DOHH2 (cell line): Measurements from ENCODE around the gene RUFY1.
"Not testable (repeated sequence)": the region's sequence is repeated elsewhere in the genome, so short reads cannot be mapped to it uniquely, and the experiment has no call there.

Experiments
- H3F3A ChIP-seq: fragments of 200-600 bp; sonication (generic), shearing (Covaris generic); 2 replicates; pipeline ENCODE4 v1.6.0; 2016; ENCODE audit warnings: antibody characterized with exemption, mild to moderate bottlenecking; ENCODE audit not compliant: control insufficient read depth, insufficient read depth
- H3K27ac ChIP-seq: fragments of 200-600 bp; sonication (generic); 2 replicates; pipeline ENCODE4 v1.5.1; 2014; ENCODE audit warnings: low read depth, mild to moderate bottlenecking, low read length, moderate library complexity
- H3K27me3 ChIP-seq: fragments of 200-600 bp; sonication (generic); 2 replicates; pipeline ENCODE4 v1.6.1; 2014; ENCODE audit warnings: mild to moderate bottlenecking, low read length, mixed read lengths; ENCODE audit not compliant: control insufficient read depth
- H3K36me3 ChIP-seq: fragments of 200-600 bp; sonication (generic); 2 replicates; pipeline ENCODE4 v1.6.1; 2014; ENCODE audit warnings: mild to moderate bottlenecking, low read length, moderate library complexity, mixed read lengths; ENCODE audit not compliant: control insufficient read depth
- H3K4me1 ChIP-seq: fragments of 200-600 bp; sonication (generic); 2 replicates; pipeline ENCODE4 v1.6.1; 2014; ENCODE audit warnings: mild to moderate bottlenecking, low read length, mixed read lengths; ENCODE audit not compliant: control insufficient read depth
- H3K4me2 ChIP-seq: fragments of 200-600 bp; sonication (generic); 2 replicates; pipeline ENCODE4 v1.6.0; 2014; ENCODE audit warnings: mild to moderate bottlenecking, low read length, moderate library complexity
- H3K4me3 ChIP-seq: fragments of 200-600 bp; sonication (generic); 2 replicates; pipeline ENCODE4 v1.5.1; 2014; ENCODE audit warnings: mild to moderate bottlenecking, low read length, mixed read lengths
- H3K79me2 ChIP-seq: fragments of 200-600 bp; sonication (generic); 2 replicates; pipeline ENCODE4 v1.6.1; 2014; ENCODE audit warnings: mild to moderate bottlenecking, low read length, mixed read lengths; ENCODE audit not compliant: control insufficient read depth
- H3K9me2 ChIP-seq: fragments of 200-600 bp; sonication (generic); replicated peaks from 2 replicates; pipeline ENCODE4 v1.6.1; 2014; ENCODE audit warnings: mild to moderate bottlenecking, low read length, mixed read lengths; ENCODE audit not compliant: control insufficient read depth
- H3K9me3 ChIP-seq: fragments of 200-600 bp; sonication (generic); 2 replicates; pipeline ENCODE4 v1.6.1; 2014; ENCODE audit warnings: antibody characterized with exemption, low read length, mixed read lengths; ENCODE audit not compliant: control insufficient read depth, insufficient read depth
- H4K20me1 ChIP-seq: fragments of 200-600 bp; sonication (generic); 2 replicates; pipeline ENCODE4 v1.6.0; 2014; ENCODE audit warnings: low read depth, mild to moderate bottlenecking, antibody characterized with exemption, low read length, moderate library complexity; ENCODE audit not compliant: control insufficient read depth, insufficient read depth
- EZH2phosphoT487 ChIP-seq: fragments of 200-600 bp; sonication (generic); IDR thresholded peaks from 2 replicates; pipeline ENCODE4 v1.6.1; 2017; ENCODE audit warnings: borderline replicate concordance, mild to moderate bottlenecking, antibody characterized with exemption, low read length, moderate library complexity, mixed read lengths
- TF ChIP-seq, protein P1 (sequence below): fragments of 200-600 bp; sonication (generic); IDR thresholded peaks from one replicate; pipeline ENCODE4 v1.5.1; 2014; ENCODE audit warnings: antibody characterized with exemption, mild to moderate bottlenecking, low read depth, low read length; ENCODE audit not compliant: poor library complexity, severe bottlenecking

RUFY1 gene

GRCh38 chr5:179624841-179625271 is 74.5 kb downstream of the RUFY1 start:
- peaks cover 27% of the 10 kb centered on the region for H4K20me1 ChIP-seq
- H3K36me3 ChIP-seq, result peaks cover 44% of the 10 kb centered on the region
- H3K4me3 ChIP-seq, result peak overlapping the region; percentile 89
- H3F3A ChIP-seq, result peaks cover 27% of the 10 kb centered on the region
- H3K27ac ChIP-seq, result no peak overlapping the region
- peaks cover 48% of the 10 kb centered on the region for H3K79me2 ChIP-seq
- H3K4me1 ChIP-seq, result peaks cover 33% of the 10 kb centered on the region
- H3K9me3 ChIP-seq, result no peaks in the 10 kb centered on the region
- H3K4me2 ChIP-seq, result peak overlapping the region; percentile 100
- no peaks in the 10 kb centered on the region for H3K27me3 ChIP-seq
- TF ChIP-seq EZH2phosphoT487, result no peak
- TF ChIP-seq, protein P1, sequence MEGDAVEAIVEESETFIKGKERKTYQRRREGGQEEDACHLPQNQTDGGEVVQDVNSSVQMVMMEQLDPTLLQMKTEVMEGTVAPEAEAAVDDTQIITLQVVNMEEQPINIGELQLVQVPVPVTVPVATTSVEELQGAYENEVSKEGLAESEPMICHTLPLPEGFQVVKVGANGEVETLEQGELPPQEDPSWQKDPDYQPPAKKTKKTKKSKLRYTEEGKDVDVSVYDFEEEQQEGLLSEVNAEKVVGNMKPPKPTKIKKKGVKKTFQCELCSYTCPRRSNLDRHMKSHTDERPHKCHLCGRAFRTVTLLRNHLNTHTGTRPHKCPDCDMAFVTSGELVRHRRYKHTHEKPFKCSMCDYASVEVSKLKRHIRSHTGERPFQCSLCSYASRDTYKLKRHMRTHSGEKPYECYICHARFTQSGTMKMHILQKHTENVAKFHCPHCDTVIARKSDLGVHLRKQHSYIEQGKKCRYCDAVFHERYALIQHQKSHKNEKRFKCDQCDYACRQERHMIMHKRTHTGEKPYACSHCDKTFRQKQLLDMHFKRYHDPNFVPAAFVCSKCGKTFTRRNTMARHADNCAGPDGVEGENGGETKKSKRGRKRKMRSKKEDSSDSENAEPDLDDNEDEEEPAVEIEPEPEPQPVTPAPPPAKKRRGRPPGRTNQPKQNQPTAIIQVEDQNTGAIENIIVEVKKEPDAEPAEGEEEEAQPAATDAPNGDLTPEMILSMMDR, result no peak
- H3K9me2 ChIP-seq, result no peaks in the 10 kb centered on the region

DNA sequence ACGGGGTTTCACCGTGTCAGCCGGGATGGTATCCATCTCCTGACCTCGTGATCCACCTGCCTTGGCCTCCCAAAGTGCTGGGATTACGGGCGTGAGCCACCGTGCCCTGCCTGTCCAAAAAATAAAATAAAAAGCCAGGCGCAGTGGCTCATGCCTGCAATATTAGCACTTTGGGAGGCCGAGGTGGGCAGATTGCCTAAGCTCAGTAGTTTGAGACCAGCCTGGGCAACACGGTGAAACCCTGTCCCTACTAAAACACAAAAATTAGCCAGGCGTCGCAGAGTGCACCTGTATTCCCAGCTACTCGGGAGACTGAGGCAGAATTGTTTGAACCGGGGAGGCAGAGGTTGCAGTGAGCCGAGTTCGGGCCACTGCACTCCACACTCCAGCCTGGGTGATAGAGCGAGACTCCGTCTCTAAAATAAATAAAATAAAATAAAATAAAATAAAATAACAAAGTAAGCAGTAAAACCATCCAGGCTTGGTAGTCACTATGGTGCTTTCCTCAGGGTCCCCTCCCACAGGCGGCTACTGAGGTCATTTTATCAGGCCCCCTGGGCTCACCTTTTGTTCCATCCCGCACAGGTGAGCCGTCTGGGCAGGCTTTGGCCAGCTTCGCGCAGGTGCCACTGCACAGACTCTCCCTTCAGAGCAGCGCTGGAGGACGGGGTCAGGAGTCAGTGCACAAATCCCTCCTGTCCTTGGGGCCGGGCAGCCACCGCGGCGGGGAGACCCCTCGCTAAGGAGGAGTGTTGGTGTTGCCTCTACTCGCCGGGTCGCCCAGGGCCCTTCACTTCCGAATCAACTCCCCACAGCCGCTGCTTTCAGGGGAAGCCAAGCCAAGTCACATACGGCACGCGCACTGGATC is 83.4 kb downstream of the RUFY1 start:
- not testable (repeated sequence) for H3K4me1 ChIP-seq, H3K9me2 ChIP-seq, H3K79me2 ChIP-seq, H3K27me3 ChIP-seq, H3K9me3 ChIP-seq, H3K36me3 ChIP-seq, H3F3A ChIP-seq, H4K20me1 ChIP-seq, H3K27ac ChIP-seq
- peak overlapping the region; percentile 38; the same call in 1 of the 2 replicates for H3K4me3 ChIP-seq
- peak overlapping the region; percentile 41; the same call in 1 of the 2 replicates for H3K4me2 ChIP-seq

- not testable (repeated sequence) for H3K79me2 ChIP-seq, H3K4me2 ChIP-seq, H4K20me1 ChIP-seq, H3K36me3 ChIP-seq, H3K9me2 ChIP-seq, H3K27ac ChIP-seq, H3K27me3 ChIP-seq, H3F3A ChIP-seq, H3K9me3 ChIP-seq, H3K4me3 ChIP-seq
- H3K4me1 ChIP-seq, result peaks cover 12% of the 10 kb centered on the region
These were observed 84.2 kb downstream of the RUFY1 start for GRCh38 chr5:179634370-179635172.

DNA sequence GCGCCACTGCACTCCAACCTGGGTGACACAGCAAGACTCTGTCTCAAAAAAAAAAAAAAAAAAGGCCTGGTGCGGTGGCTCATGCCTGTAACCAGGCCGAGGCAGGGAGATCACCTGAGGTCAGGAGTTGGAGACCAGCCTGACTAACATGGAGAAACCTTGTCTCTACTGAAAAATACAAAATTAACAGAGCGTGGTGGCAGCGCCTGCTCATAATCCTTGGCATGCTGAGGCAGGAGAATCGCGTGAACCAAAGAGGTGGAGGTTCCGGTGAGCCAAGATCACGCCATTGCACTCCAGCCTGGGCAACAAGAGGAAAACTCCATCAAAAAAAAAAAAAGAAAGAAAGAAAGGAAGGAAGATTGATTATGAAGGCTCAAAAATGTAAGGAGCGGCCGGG is 88.9 kb downstream of the RUFY1 start:
- peaks cover 12% of the 10 kb centered on the region for H3K4me1 ChIP-seq
- H3K4me2 ChIP-seq, result not testable (repeated sequence)

DNA sequence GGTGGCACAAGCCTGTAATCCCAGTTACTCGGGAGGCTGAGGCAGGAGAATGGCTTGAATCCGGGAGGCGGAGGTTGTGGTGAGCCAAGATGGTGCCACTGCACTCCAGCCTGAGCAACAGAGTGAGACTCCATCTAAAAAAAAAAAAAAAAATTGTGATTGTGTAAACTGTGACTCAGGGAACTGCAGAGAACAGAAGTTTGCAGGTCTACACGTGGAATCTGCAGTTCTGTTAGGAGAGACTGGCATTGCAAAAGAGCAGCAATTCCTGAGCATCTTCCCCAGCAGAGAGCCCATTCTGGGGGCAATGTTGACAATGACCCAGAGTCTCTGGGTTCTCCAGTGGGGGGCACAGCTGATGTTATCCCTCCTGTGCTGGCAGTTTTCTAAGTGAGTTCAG is 91.4 kb downstream of the RUFY1 start:
- peaks cover 12% of the 10 kb centered on the region for H3K4me1 ChIP-seq
- H3K27me3 ChIP-seq, H3F3A ChIP-seq: not testable (repeated sequence)

More for the DNA sequence above, 88.9 kb downstream of the RUFY1 start:
- not testable (repeated sequence) for H3K27ac ChIP-seq, H4K20me1 ChIP-seq, H3K4me3 ChIP-seq, H3K9me3 ChIP-seq, H3K9me2 ChIP-seq, H3K27me3 ChIP-seq, H3K79me2 ChIP-seq, H3K36me3 ChIP-seq, H3F3A ChIP-seq

DNA sequence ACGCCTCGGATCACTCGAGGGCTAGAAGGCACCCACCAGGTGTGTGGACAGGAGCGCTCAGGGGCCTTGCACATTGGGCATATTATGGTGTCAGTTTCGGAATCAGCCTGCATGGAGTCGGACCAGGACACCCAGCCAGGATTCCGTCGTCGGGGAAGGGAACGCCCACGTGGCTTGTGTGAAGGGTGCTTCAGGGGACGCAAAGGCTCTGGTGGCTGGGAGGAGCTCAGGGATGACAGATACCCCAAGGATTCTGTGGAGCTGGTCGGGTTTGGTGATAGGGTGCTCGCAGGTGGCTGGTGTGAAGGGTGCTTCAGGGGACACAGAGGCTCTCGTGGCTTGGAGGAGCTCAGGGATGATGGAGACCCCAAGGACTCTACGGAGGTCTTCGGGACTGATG is 92.3 kb downstream of the RUFY1 start:
- not testable (repeated sequence) for H3K9me2 ChIP-seq, H3K79me2 ChIP-seq, H3K4me2 ChIP-seq, H4K20me1 ChIP-seq, H3K9me3 ChIP-seq, H3K36me3 ChIP-seq, H3K27ac ChIP-seq, H3F3A ChIP-seq, H3K27me3 ChIP-seq, H3K4me3 ChIP-seq
- peaks cover 12% of the 10 kb centered on the region for H3K4me1 ChIP-seq

More for the DNA sequence above, 91.4 kb downstream of the RUFY1 start:
- not testable (repeated sequence) for H3K79me2 ChIP-seq, H3K36me3 ChIP-seq, H3K27ac ChIP-seq, H3K9me2 ChIP-seq, H4K20me1 ChIP-seq, H3K9me3 ChIP-seq, H3K4me2 ChIP-seq, H3K4me3 ChIP-seq
